ENCODE measurements around the gene BATF.

BATF gene

GRCh38 chr14:75493592-75494087, 28.6 kb upstream of the BATF start:
- H3K4me1 Mint-ChIP-seq: peaks cover 26% of the 10 kb centered on the region
- no peak overlapping the region for H3K4me3 Mint-ChIP-seq

GRCh38 chr14:75494896-75495295, 27.4 kb upstream of the BATF start:
- Mint-ChIP-seq H3K9me3 (peaks cover 3% of the 10 kb centered on the region), H3K27me3 (peaks cover 4% of the 10 kb centered on the region), H3K4me1 (peaks cover 13% of the 10 kb centered on the region), H3K4me3 (no peak overlapping the region), H3K27ac (no peak overlapping the region), H3K36me3 (no peaks in the 10 kb centered on the region)
- CTCF ChIA-PET: interaction anchor here (0.8 to 2.1 kb wide), 8 partner anchors 21 to 189 kb away, joined by 3 to 14 read pairs (median 4); no protein-coding TSS in a partner anchor
- DNase-seq: no peak

More at GRCh38 chr14:75493592-75494087, 28.6 kb upstream of the BATF start:
- Mint-ChIP-seq H3K36me3 (no peaks in the 10 kb centered on the region), H3K9me3 (peaks cover 3% of the 10 kb centered on the region), H3K27me3 (peaks cover 4% of the 10 kb centered on the region), H3K27ac (no peak overlapping the region)
- CTCF ChIA-PET: no interaction called here
- DNase-seq: no peak

- H3K4me3 Mint-ChIP-seq: no peak overlapping the region
- H3K4me1 Mint-ChIP-seq: peaks cover 13% of the 10 kb centered on the region
- CTCF ChIA-PET: interaction anchor here (0.6 to 2.1 kb wide), 9 partner anchors 9 to 161 kb away, joined by 3 to 14 read pairs (median 3); no protein-coding TSS in a partner anchor
- H3K27ac Mint-ChIP-seq: no peak overlapping the region
- H3K27me3 Mint-ChIP-seq: peaks cover 4% of the 10 kb centered on the region
- DNase-seq: no peak
- no peaks in the 10 kb centered on the region for H3K36me3 Mint-ChIP-seq
- H3K9me3 Mint-ChIP-seq: peaks cover 3% of the 10 kb centered on the region
Observed at GRCh38 chr14:75495399-75495798, 26.9 kb upstream of the BATF start.

- H3K9me3 Mint-ChIP-seq: no peaks in the 10 kb centered on the region
- no peak overlapping the region for H3K4me3 Mint-ChIP-seq
- peaks cover 10% of the 10 kb centered on the region for H3K4me1 Mint-ChIP-seq
- CTCF ChIA-PET: interaction anchor here (0.6 to 2.1 kb wide), 7 partner anchors 9 to 161 kb away, joined by 3 to 14 read pairs (median 5); no protein-coding TSS in a partner anchor
- H3K27me3 Mint-ChIP-seq: peaks cover 4% of the 10 kb centered on the region
- DNase-seq: no peak
- H3K36me3 Mint-ChIP-seq: no peaks in the 10 kb centered on the region
- H3K27ac Mint-ChIP-seq: no peak overlapping the region
Observed at GRCh38 chr14:75495882-75496281, 26.4 kb upstream of the BATF start.

- H3K27me3 Mint-ChIP-seq: peaks cover 4% of the 10 kb centered on the region
- no peaks in the 10 kb centered on the region for H3K9me3 Mint-ChIP-seq
- DNase-seq: no peak
- H3K27ac Mint-ChIP-seq: no peak overlapping the region
- H3K4me1 Mint-ChIP-seq: peaks cover 10% of the 10 kb centered on the region
- CTCF ChIA-PET: interaction anchor here (0.8 to 2.1 kb wide), 5 partner anchors 9 to 175 kb away, joined by 3 to 14 read pairs (median 3); no protein-coding TSS in a partner anchor
- H3K36me3 Mint-ChIP-seq: no peaks in the 10 kb centered on the region
- H3K4me3 Mint-ChIP-seq: no peak overlapping the region
Observed at GRCh38 chr14:75496755-75497154, 25.5 kb upstream of the BATF start.

- no peaks in the 10 kb centered on the region for H3K36me3 Mint-ChIP-seq
Observed at GRCh38 chr14:75497191-75497590, 25.1 kb upstream of the BATF start.

GRCh38 chr14:75497701-75498100, 24.6 kb upstream of the BATF start:
- Mint-ChIP-seq H3K4me1 (peaks cover 10% of the 10 kb centered on the region), H3K27ac (no peak overlapping the region), H3K36me3 (no peaks in the 10 kb centered on the region), H3K9me3 (no peaks in the 10 kb centered on the region), H3K27me3 (peaks cover 4% of the 10 kb centered on the region), H3K4me3 (no peak overlapping the region)
- DNase-seq: no peak
- CTCF ChIA-PET: interaction anchor here (0.8 to 1.9 kb wide), 4 partner anchors 10 to 176 kb away, joined by 3 to 13 read pairs (median 3); no protein-coding TSS in a partner anchor

More at GRCh38 chr14:75497191-75497590, 25.1 kb upstream of the BATF start:
- CTCF ChIA-PET: interaction anchor here (0.8 to 1.9 kb wide), 4 partner anchors 9 to 175 kb away, joined by 3 to 13 read pairs (median 3); no protein-coding TSS in a partner anchor
- Mint-ChIP-seq H3K27ac (no peak overlapping the region), H3K4me1 (peaks cover 10% of the 10 kb centered on the region), H3K4me3 (no peak overlapping the region), H3K9me3 (no peaks in the 10 kb centered on the region), H3K27me3 (peaks cover 4% of the 10 kb centered on the region)
- DNase-seq: no peak

- no peaks in the 10 kb centered on the region for H3K9me3 Mint-ChIP-seq
- no peak overlapping the region for H3K4me3 Mint-ChIP-seq
- CTCF ChIA-PET: interaction anchor here (3.4 kb wide), 1 partner anchor 11 kb away, joined by 14 read pairs; no protein-coding TSS in a partner anchor
- no peak overlapping the region for H3K27ac Mint-ChIP-seq
- no peaks in the 10 kb centered on the region for H3K36me3 Mint-ChIP-seq
- no peak for DNase-seq
- H3K4me1 Mint-ChIP-seq: peaks cover 10% of the 10 kb centered on the region
- H3K27me3 Mint-ChIP-seq: peaks cover 4% of the 10 kb centered on the region
Observed at GRCh38 chr14:75499084-75499875, 23.0 kb upstream of the BATF start.

GRCh38 chr14:75501080-75501479, 21.2 kb upstream of the BATF start:
- CTCF ChIA-PET: interaction anchor here (3.4 kb wide), 1 partner anchor 13 kb away, joined by 14 read pairs; no protein-coding TSS in a partner anchor
- H3K27me3 Mint-ChIP-seq: peaks cover 4% of the 10 kb centered on the region
- no peak overlapping the region for H3K4me3 Mint-ChIP-seq
- H3K36me3 Mint-ChIP-seq: no peaks in the 10 kb centered on the region
- no peak for DNase-seq
- peaks cover 10% of the 10 kb centered on the region for H3K4me1 Mint-ChIP-seq
- no peaks in the 10 kb centered on the region for H3K9me3 Mint-ChIP-seq
- H3K27ac Mint-ChIP-seq: no peak overlapping the region

- H3K4me1 Mint-ChIP-seq: no peaks in the 10 kb centered on the region
- CTCF ChIA-PET: no interaction called here
- no peaks in the 10 kb centered on the region for H3K27me3 Mint-ChIP-seq
- H3K27ac Mint-ChIP-seq: no peak overlapping the region
- H3K36me3 Mint-ChIP-seq: no peaks in the 10 kb centered on the region
- no peak for DNase-seq
- peaks cover 2% of the 10 kb centered on the region for H3K9me3 Mint-ChIP-seq
- no peak overlapping the region for H3K4me3 Mint-ChIP-seq
Observed at GRCh38 chr14:75504411-75504810, 17.9 kb upstream of the BATF start.

- peaks cover 19% of the 10 kb centered on the region for H3K9me3 Mint-ChIP-seq
- H3K27ac Mint-ChIP-seq: no peak overlapping the region
- no peak overlapping the region for H3K4me3 Mint-ChIP-seq
- no peaks in the 10 kb centered on the region for H3K4me1 Mint-ChIP-seq
- no peak for DNase-seq
- H3K36me3 Mint-ChIP-seq: peaks cover 4% of the 10 kb centered on the region
- no peaks in the 10 kb centered on the region for H3K27me3 Mint-ChIP-seq
- CTCF ChIA-PET: interaction anchor here (0.9 to 2.3 kb wide), 3 partner anchors 9 to 67 kb away, joined by 3 to 8 read pairs (median 3); no protein-coding TSS in a partner anchor
Observed at GRCh38 chr14:75506930-75507329, 15.3 kb upstream of the BATF start.

GRCh38 chr14:75510547-75510946, 11.7 kb upstream of the BATF start:
- no peak overlapping the region for H3K27ac Mint-ChIP-seq
- no peak for DNase-seq
- H3K9me3 Mint-ChIP-seq: peaks cover 24% of the 10 kb centered on the region
- H3K4me1 Mint-ChIP-seq: peaks cover 10% of the 10 kb centered on the region
- peaks cover 4% of the 10 kb centered on the region for H3K27me3 Mint-ChIP-seq
- H3K36me3 Mint-ChIP-seq: peaks cover 7% of the 10 kb centered on the region
- CTCF ChIA-PET: no interaction called here
- H3K4me3 Mint-ChIP-seq: no peak overlapping the region

GRCh38 chr14:75511201-75511600, 11.1 kb upstream of the BATF start:
- Mint-ChIP-seq H3K9me3 (peaks cover 24% of the 10 kb centered on the region), H3K27ac (no peak overlapping the region), H3K27me3 (peaks cover 4% of the 10 kb centered on the region), H3K4me1 (peaks cover 17% of the 10 kb centered on the region), H3K36me3 (peaks cover 7% of the 10 kb centered on the region), H3K4me3 (no peak overlapping the region)
- no peak for DNase-seq
- CTCF ChIA-PET: no interaction called here

- no peak overlapping the region for H3K4me3 Mint-ChIP-seq
Observed at GRCh38 chr14:75513911-75514672, 8.2 kb upstream of the BATF start.

More at GRCh38 chr14:75513911-75514672, 8.2 kb upstream of the BATF start:
- H3K9me3 Mint-ChIP-seq: peaks cover 22% of the 10 kb centered on the region
- no peak for DNase-seq
- H3K4me1 Mint-ChIP-seq: peaks cover 19% of the 10 kb centered on the region
- CTCF ChIA-PET: interaction anchor here (0.7 to 12.5 kb wide), 5 partner anchors 12 to 208 kb away, joined by 3 to 161 read pairs (median 4); no protein-coding TSS in a partner anchor
- peaks cover 7% of the 10 kb centered on the region for H3K36me3 Mint-ChIP-seq
- no peak overlapping the region for H3K27ac Mint-ChIP-seq
- H3K27me3 Mint-ChIP-seq: peaks cover 4% of the 10 kb centered on the region

Measured in activated naive CD4-positive, alpha-beta T cell treated with anti-CD3 and anti-CD28 coated beads, Interleukin-2, amount 10 ng/mL, durations not matched to agents 7 days and 5 days (primary cell).